ENCODE results near the gene TRAK1. TPM values are rescaled to one million over a fixed set of nuclear protein-coding genes. Genes with fewer than 3 reads are reported as not detected.
A peak's percentile ranks its signal among the peaks of the same experiment; 100 is the strongest.

Gene TRAK1
- polyA plus RNA-seq, 3 donors = 6.6 to 40.8 (median 7.0) TPM

DNA sequence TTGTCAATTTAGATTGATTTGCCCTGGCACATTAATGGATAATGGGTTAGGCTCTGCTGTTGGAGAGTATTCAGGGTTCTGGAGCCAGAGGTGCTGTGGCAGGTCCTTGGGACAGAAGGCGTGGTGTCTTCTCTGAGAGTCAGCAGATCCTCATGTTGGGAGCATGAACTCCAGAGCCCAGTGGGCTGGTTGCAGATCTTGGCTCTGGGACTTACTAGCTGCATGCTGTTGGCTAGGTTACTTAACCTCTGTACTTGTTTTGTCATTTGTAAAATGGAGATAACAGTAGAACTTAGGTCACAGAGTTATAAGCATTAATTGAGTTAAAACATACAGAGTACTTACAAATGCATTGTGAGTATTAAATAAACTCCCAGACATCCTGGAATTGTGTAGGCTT lies 97.2 kb downstream of the TRAK1 start:
- H3K9me3 ChIP-seq (replicated peaks in 1 of 2; ENCODE audit: control insufficient read depth in 1 of 2, insufficient read depth in 1 of 2, low read length in 2 of 2) = no peaks in the 10 kb centered on the region
- TF ChIP-seq, protein P1, sequence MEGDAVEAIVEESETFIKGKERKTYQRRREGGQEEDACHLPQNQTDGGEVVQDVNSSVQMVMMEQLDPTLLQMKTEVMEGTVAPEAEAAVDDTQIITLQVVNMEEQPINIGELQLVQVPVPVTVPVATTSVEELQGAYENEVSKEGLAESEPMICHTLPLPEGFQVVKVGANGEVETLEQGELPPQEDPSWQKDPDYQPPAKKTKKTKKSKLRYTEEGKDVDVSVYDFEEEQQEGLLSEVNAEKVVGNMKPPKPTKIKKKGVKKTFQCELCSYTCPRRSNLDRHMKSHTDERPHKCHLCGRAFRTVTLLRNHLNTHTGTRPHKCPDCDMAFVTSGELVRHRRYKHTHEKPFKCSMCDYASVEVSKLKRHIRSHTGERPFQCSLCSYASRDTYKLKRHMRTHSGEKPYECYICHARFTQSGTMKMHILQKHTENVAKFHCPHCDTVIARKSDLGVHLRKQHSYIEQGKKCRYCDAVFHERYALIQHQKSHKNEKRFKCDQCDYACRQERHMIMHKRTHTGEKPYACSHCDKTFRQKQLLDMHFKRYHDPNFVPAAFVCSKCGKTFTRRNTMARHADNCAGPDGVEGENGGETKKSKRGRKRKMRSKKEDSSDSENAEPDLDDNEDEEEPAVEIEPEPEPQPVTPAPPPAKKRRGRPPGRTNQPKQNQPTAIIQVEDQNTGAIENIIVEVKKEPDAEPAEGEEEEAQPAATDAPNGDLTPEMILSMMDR (IDR thresholded peaks at IDR 0.05) = no peak
- H4K20me1 ChIP-seq (ENCODE audit: insufficient read depth, low read length) = peaks cover 41% of the 10 kb centered on the region
- 100% methylated on average over 1 of the region's 1 CpG for WGBS (ENCODE audit: insufficient coverage)
- Mint-ChIP-seq H3K27ac (no peak overlapping the region), H3K27me3 (ENCODE audit: low read depth in 3 of 3) (peaks cover 0 to 1% (median 0%) of the 10 kb centered on the region in 3 donors), H3K36me3 (peaks cover 50 to 70% of the 10 kb centered on the region in 2 donors), H3K4me1 (peaks cover 21% of the 10 kb centered on the region), H3K9me3 (no peaks in the 10 kb centered on the region), H3K4me3 (no peak overlapping the region)
- H3K4me1 ChIP-seq (ENCODE audit: control insufficient read depth in 1 of 2, insufficient read depth in 2 of 2, low read length in 2 of 2) = peaks cover 22 to 24% of the 10 kb centered on the region in 2 donors
- H3K27ac ChIP-seq (ENCODE audit: low read depth in 1 of 2, low read length in 2 of 2) = no peak overlapping the region
- H3K79me2 ChIP-seq (ENCODE audit: insufficient read depth, low read length) = no peaks in the 10 kb centered on the region
- peaks cover 34 to 55% of the 10 kb centered on the region in 2 donors for H3K36me3 ChIP-seq (replicated peaks in 1 of 2; ENCODE audit: control insufficient read depth in 1 of 2, insufficient read depth in 2 of 2, low read length in 2 of 2)
- H3K4me3 ChIP-seq (replicated peaks in 1 of 3; ENCODE audit: low read depth in 2 of 3, low read length in 3 of 3) = no peak overlapping the region
- no peak for DNase-seq
- H3K27me3 ChIP-seq (ENCODE audit: control insufficient read depth in 2 of 2, insufficient read depth in 2 of 2, low read length in 2 of 2) = no peaks in the 10 kb centered on the region
- no peak overlapping the region for H2AFZ ChIP-seq (ENCODE audit: insufficient read depth, low read depth, low read length, poor library complexity, severe bottlenecking)
- H3K9ac ChIP-seq (ENCODE audit: insufficient read depth, low read length, poor library complexity, severe bottlenecking) = no peak overlapping the region
- intact Hi-C loops (cut with micrococcal nuclease) = no loop called here
- H3K4me2 ChIP-seq (replicated peaks; ENCODE audit: extremely low read depth, low read length, poor library complexity, severe bottlenecking) = no peak overlapping the region

DNA sequence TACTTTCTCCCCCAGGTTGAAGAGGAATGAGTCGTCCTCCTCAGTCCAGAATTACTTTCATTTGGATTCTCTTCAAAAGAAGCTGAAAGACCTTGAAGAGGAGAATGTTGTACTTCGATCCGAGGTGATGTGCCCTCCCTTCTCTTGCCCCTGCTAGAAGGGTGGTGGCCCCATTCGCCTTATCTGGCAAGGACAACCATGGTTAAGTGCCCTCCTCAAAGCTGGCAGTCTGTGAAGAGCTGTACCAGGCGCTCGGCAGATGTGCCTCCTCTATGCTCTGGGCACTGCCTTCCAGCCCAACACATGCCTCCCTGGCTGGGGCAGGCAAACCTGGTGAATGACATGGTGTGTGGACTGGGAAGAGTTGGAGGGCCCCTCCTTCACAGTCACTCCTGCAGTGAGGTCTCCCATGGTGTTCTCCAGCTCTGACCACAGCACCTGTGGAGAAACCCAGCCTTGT lies 97.9 kb downstream of the TRAK1 start:
- peak overlapping the region in 3 of 7 donors; percentile 2 to 81 (median 18) for H3K27ac Mint-ChIP-seq
- TF ChIP-seq, protein P1 (IDR thresholded peaks at IDR 0.05) = no peak

More for the DNA sequence above, 97.9 kb downstream of the TRAK1 start:
- H3K4me3 Mint-ChIP-seq = no peak overlapping the region
- no peak overlapping the region for H3K4me3 ChIP-seq (replicated peaks in 1 of 3; ENCODE audit: low read depth in 2 of 3, low read length in 3 of 3)
- no peak overlapping the region for H3K9ac ChIP-seq (ENCODE audit: insufficient read depth, low read length, poor library complexity, severe bottlenecking)
- no peaks in the 10 kb centered on the region for H3K27me3 ChIP-seq (ENCODE audit: control insufficient read depth in 2 of 2, insufficient read depth in 2 of 2, low read length in 2 of 2)
- no peaks in the 10 kb centered on the region for H3K9me3 Mint-ChIP-seq
- H3K4me2 ChIP-seq (replicated peaks; ENCODE audit: extremely low read depth, low read length, poor library complexity, severe bottlenecking) = no peak overlapping the region
- H3K36me3 Mint-ChIP-seq = peaks cover 57 to 77% of the 10 kb centered on the region in 2 donors
- peaks cover 21% of the 10 kb centered on the region for H3K4me1 Mint-ChIP-seq
- no peak for DNase-seq
- H3K9me3 ChIP-seq (replicated peaks in 1 of 2; ENCODE audit: control insufficient read depth in 1 of 2, insufficient read depth in 1 of 2, low read length in 2 of 2) = no peaks in the 10 kb centered on the region
- H3K36me3 ChIP-seq (replicated peaks in 1 of 2; ENCODE audit: control insufficient read depth in 1 of 2, insufficient read depth in 2 of 2, low read length in 2 of 2) = peaks cover 38 to 61% of the 10 kb centered on the region in 2 donors
- peaks cover 0 to 1% (median 0%) of the 10 kb centered on the region in 3 donors for H3K27me3 Mint-ChIP-seq (ENCODE audit: low read depth in 3 of 3)
- H2AFZ ChIP-seq (ENCODE audit: insufficient read depth, low read depth, low read length, poor library complexity, severe bottlenecking) = no peak overlapping the region
- intact Hi-C loops (cut with micrococcal nuclease) = no loop called here
- no peaks in the 10 kb centered on the region for H3K79me2 ChIP-seq (ENCODE audit: insufficient read depth, low read length)
- no peak overlapping the region for H3K27ac ChIP-seq (ENCODE audit: low read depth in 1 of 2, low read length in 2 of 2)
- H4K20me1 ChIP-seq (ENCODE audit: insufficient read depth, low read length) = peaks cover 48% of the 10 kb centered on the region
- peaks cover 23 to 26% of the 10 kb centered on the region in 2 donors for H3K4me1 ChIP-seq (ENCODE audit: control insufficient read depth in 1 of 2, insufficient read depth in 2 of 2, low read length in 2 of 2)
- 100% methylated on average over 5 of the region's 6 CpGs for WGBS (ENCODE audit: insufficient coverage)

All from CD14-positive monocyte (primary cell).